GM23338 (cell line): ENCODE results near the gene TARBP1. TPM values are rescaled to one million over a fixed set of nuclear protein-coding genes. Genes with fewer than 3 reads are reported as not detected.
A peak's percentile ranks its signal among the peaks of the same experiment; 100 is the strongest.
"Not testable (repeated sequence)": the region's sequence is repeated elsewhere in the genome, so short reads cannot be mapped to it uniquely, and the experiment has no call there.

Experiments
- ATAC-seq: fragments of 200-7000 bp; cut with Tn5 transposase; 3 replicates; pipeline ENCODE4 v1.9.1; 2020
- DNase-seq: peaks from one replicate; pipeline ENCODE4 v3.0.0-alpha.2; 2015; ENCODE audit warnings: low spot score
- H2AFZ ChIP-seq: fragments of 200-600 bp; sonication (generic); 2 replicates; pipeline ENCODE4 v1.8.0; 2016; ENCODE audit warnings: antibody characterized with exemption, mild to moderate bottlenecking, moderate library complexity
- H3F3A ChIP-seq: fragments of 200-600 bp; sonication (generic); replicated peaks from 2 replicates; pipeline ENCODE4 v1.8.0; 2017; ENCODE audit warnings: antibody characterized with exemption, mixed run types, low read depth
- H3K27ac ChIP-seq: fragments of 200-600 bp; sonication (generic); 2 replicates; pipeline ENCODE4 v1.6.1; 2016; ENCODE audit warnings: low read depth
- H3K27me3 ChIP-seq: fragments of 200-600 bp; sonication (generic); 2 replicates; pipeline ENCODE4 v1.8.0; 2016; ENCODE audit warnings: mild to moderate bottlenecking, mixed run types, moderate library complexity; ENCODE audit not compliant: insufficient read depth
- H3K36me3 ChIP-seq: fragments of 200-600 bp; sonication (generic); 2 replicates; pipeline ENCODE4 v1.8.0; 2016; ENCODE audit warnings: mild to moderate bottlenecking; ENCODE audit not compliant: insufficient read depth
- H3K4me1 ChIP-seq: fragments of 200-600 bp; sonication (generic); 2 replicates; pipeline ENCODE4 v1.8.0; 2016; ENCODE audit warnings: mild to moderate bottlenecking, moderate library complexity; ENCODE audit not compliant: insufficient read depth
- H3K4me2 ChIP-seq: fragments of 200-600 bp; sonication (generic); 2 replicates; pipeline ENCODE4 v1.7.1; 2017; ENCODE audit warnings: mixed run types
- H3K4me3 ChIP-seq: fragments of 200-600 bp; sonication (generic); 2 replicates; pipeline ENCODE4 v1.6.1; 2016; ENCODE audit warnings: mixed run types
- H3K79me2 ChIP-seq: fragments of 200-600 bp; sonication (generic); replicated peaks from 2 replicates; pipeline ENCODE4 v1.8.0; 2017; ENCODE audit warnings: mild to moderate bottlenecking; ENCODE audit not compliant: insufficient read depth
- H3K9me2 ChIP-seq: fragments of 200-600 bp; sonication (generic); 2 replicates; pipeline ENCODE4 v1.8.0; 2017; ENCODE audit not compliant: insufficient read depth
- H4K20me1 ChIP-seq: fragments of 200-600 bp; sonication (generic); replicated peaks from 2 replicates; pipeline ENCODE4 v1.8.0; 2017; ENCODE audit warnings: mild to moderate bottlenecking; ENCODE audit not compliant: insufficient read depth
- H3K27ac Mint-ChIP-seq: 2 replicates; pipeline ENCODE4 v1.8.0; 2020; ENCODE audit warnings: inconsistent platforms, mild to moderate bottlenecking, moderate library complexity, mixed read lengths
- H3K27me3 Mint-ChIP-seq: 3 replicates; pipeline ENCODE4 v1.8.0; 2022; ENCODE audit warnings: low read depth, mild to moderate bottlenecking, moderate library complexity, mixed read lengths, inconsistent platforms; ENCODE audit not compliant: insufficient read depth, poor library complexity
- H3K36me3 Mint-ChIP-seq: 3 replicates; pipeline ENCODE4 v1.8.0; 2021; ENCODE audit warnings: low read depth, mild to moderate bottlenecking, inconsistent platforms, moderate library complexity, mixed read lengths
- H3K4me1 Mint-ChIP-seq: 3 replicates; pipeline ENCODE4 v1.8.0; 2020; ENCODE audit warnings: mild to moderate bottlenecking, inconsistent platforms, mixed read lengths
- H3K4me3 Mint-ChIP-seq: 3 replicates; pipeline ENCODE4 v1.8.0; 2021; ENCODE audit warnings: moderate library complexity, mild to moderate bottlenecking, inconsistent platforms, mixed read lengths
- H3K9me3 Mint-ChIP-seq: 3 replicates; pipeline ENCODE4 v1.8.0; 2020; ENCODE audit warnings: moderate library complexity, mild to moderate bottlenecking, inconsistent platforms, mixed read lengths
- CREB1 ChIP-seq: fragments of 250-450 bp; sonication (Bioruptor Pico); IDR thresholded peaks from 2 replicates; pipeline ENCODE4 v1.5.0; 2020; ENCODE audit warnings: low read depth, mild to moderate bottlenecking, moderate library complexity
- EZH2 ChIP-seq: fragments of 200-600 bp; sonication (generic); IDR thresholded peaks from one replicate; pipeline ENCODE4 v1.8.0; 2017; ENCODE audit warnings: antibody characterized with exemption, mild to moderate bottlenecking, low read depth; ENCODE audit not compliant: unreplicated experiment
- NANOG ChIP-seq: IDR thresholded peaks from 2 replicates; pipeline ENCODE4 v1.6.1; 2016; ENCODE audit warnings: antibody characterized with exemption, borderline replicate concordance
- POLR2AphosphoS5 ChIP-seq: IDR thresholded peaks from 2 replicates; pipeline ENCODE4 v1.6.1; 2016; ENCODE audit warnings: antibody characterized with exemption, low read depth
- polyA plus RNA-seq: library from polyadenylated mRNA; unstranded; fragments of >200 nt; fragmentation: Nextera tagmentation; extraction: Ambion mirVana; gene quantifications from 2 replicates; pipeline ENCODE4 v1.2.1, GENCODE V29; 2016
- total RNA-seq: library from RNA; depleted of rRNA; stranded (reverse); fragments of >200 nt; shearing (Covaris generic); gene quantifications from 2 replicates; pipeline ENCODE4 v1.2.3, GENCODE V29; 2014
- TF ChIP-seq, protein P1 (sequence below): IDR thresholded peaks from 2 replicates; pipeline ENCODE4 v1.6.1; 2016; ENCODE audit warnings: antibody characterized with exemption

The TARBP1 gene
- total and polyA plus RNA-seq, 2 experiments from 2014 or later: 14.9 to 18.8 TPM

- Histone ChIP-seq H4K20me1 (no peaks in the 10 kb centered on the region), H3K27ac (no peak overlapping the region), H3K79me2 (no peaks in the 10 kb centered on the region), H3K9me2 (no peaks in the 10 kb centered on the region), H3K4me3 (no peak overlapping the region), H3F3A (no peaks in the 10 kb centered on the region), H3K27me3 (no peaks in the 10 kb centered on the region), H2AFZ (no peak overlapping the region), H3K4me2 (no peak overlapping the region), H3K4me1 (no peaks in the 10 kb centered on the region), H3K36me3 (no peaks in the 10 kb centered on the region)
- DNase-seq (no peak), ATAC-seq (no peak)
- Mint-ChIP-seq H3K27me3 (peaks cover 2% of the 10 kb centered on the region), H3K36me3 (no peaks in the 10 kb centered on the region), H3K9me3 (no peaks in the 10 kb centered on the region; the same call in 2 of the 3 replicates), H3K27ac (no peak overlapping the region), H3K4me3 (no peak overlapping the region), H3K4me1 (peaks cover 17% of the 10 kb centered on the region)
- TF ChIP-seq, protein P1, sequence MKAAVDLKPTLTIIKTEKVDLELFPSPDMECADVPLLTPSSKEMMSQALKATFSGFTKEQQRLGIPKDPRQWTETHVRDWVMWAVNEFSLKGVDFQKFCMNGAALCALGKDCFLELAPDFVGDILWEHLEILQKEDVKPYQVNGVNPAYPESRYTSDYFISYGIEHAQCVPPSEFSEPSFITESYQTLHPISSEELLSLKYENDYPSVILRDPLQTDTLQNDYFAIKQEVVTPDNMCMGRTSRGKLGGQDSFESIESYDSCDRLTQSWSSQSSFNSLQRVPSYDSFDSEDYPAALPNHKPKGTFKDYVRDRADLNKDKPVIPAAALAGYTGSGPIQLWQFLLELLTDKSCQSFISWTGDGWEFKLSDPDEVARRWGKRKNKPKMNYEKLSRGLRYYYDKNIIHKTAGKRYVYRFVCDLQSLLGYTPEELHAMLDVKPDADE: no peak
Observed at GRCh38 chr1:234518876-234519275, 39.9 kb upstream of the TARBP1 start.

- H3K4me3 Mint-ChIP-seq, H3K9me3 Mint-ChIP-seq, H3K36me3 Mint-ChIP-seq, H3K79me2 ChIP-seq, H2AFZ ChIP-seq, H3K4me3 ChIP-seq, DNase-seq, H3K27me3 ChIP-seq, H4K20me1 ChIP-seq, H3F3A ChIP-seq, H3K36me3 ChIP-seq, H3K27ac ChIP-seq, H3K27me3 Mint-ChIP-seq, H3K4me1 ChIP-seq, H3K4me2 ChIP-seq, ATAC-seq, H3K9me2 ChIP-seq, H3K27ac Mint-ChIP-seq: not testable (repeated sequence)
- H3K4me1 Mint-ChIP-seq: peaks cover 17% of the 10 kb centered on the region
Observed at GRCh38 chr1:234518086-234518485, 39.1 kb upstream of the TARBP1 start.

GRCh38 chr1:234517110-234517802 is 38.3 kb upstream of the TARBP1 start:
- TF ChIP-seq EZH2 (no peak), NANOG (no peak), POLR2AphosphoS5 (no peak), CREB1 (CRISPR knock-in tag) (no peak)
- TF ChIP-seq, protein P1: no peak
- Histone ChIP-seq H4K20me1 (no peaks in the 10 kb centered on the region), H3K4me2 (no peak overlapping the region), H2AFZ (no peak overlapping the region), H3K36me3 (no peaks in the 10 kb centered on the region), H3K9me2 (no peaks in the 10 kb centered on the region), H3K79me2 (no peaks in the 10 kb centered on the region), H3K4me1 (peaks cover 8% of the 10 kb centered on the region; the same call in 1 of the 2 replicates), H3F3A (no peaks in the 10 kb centered on the region), H3K27ac (no peak overlapping the region), H3K4me3 (no peak overlapping the region), H3K27me3 (no peaks in the 10 kb centered on the region)
- H3K27ac Mint-ChIP-seq: peak overlapping the region; percentile 49; the same call in 1 of the 2 replicates
- peaks cover 2% of the 10 kb centered on the region for H3K27me3 Mint-ChIP-seq
- H3K4me3 Mint-ChIP-seq: no peak overlapping the region
- no peaks in the 10 kb centered on the region; the same call in 2 of the 3 replicates for H3K9me3 Mint-ChIP-seq
- H3K4me1 Mint-ChIP-seq: peaks cover 23% of the 10 kb centered on the region
- DNase-seq (no peak), ATAC-seq (no peak)
- H3K36me3 Mint-ChIP-seq: no peaks in the 10 kb centered on the region
